Measurements from ENCODE around the gene PSD. TPM values are rescaled to one million over a fixed set of nuclear protein-coding genes. Genes with fewer than 3 reads are reported as not detected.
A peak's percentile ranks its signal among the peaks of the same experiment; 100 is the strongest.

The PSD gene
- total and polyA plus RNA-seq, 9 of the 15 experiments (the other 6 are each of a cell fraction or from before 2014, with no cell fraction given): 0.11 to 1.7 (median 0.54) TPM; not detected in 2

- TF ChIP-seq NRF1 (conservative IDR thresholded peaks at IDR 0.05 in 1 of 2, IDR thresholded peaks at IDR 0.05 in 1 of 2) (peak; percentile 79 to 82), DEAF1 (CRISPR knock-in tag; IDR thresholded peaks at IDR 0.05) (peak; percentile 31; the same call in 1 of the 2 replicates), RBM22 (IDR thresholded peaks at IDR 0.05; ENCODE audit: low read depth, low read length, poor library complexity, severe bottlenecking) (peak; percentile 48), TRIM24 (IDR thresholded peaks at IDR 0.05) (no peak), MNT (conservative IDR thresholded peaks at IDR 0.05) (peak; percentile 87 to 92), GABPA (tag; conservative IDR thresholded peaks at IDR 0.05; ENCODE audit: low read depth) (peak; percentile 71), NKRF (IDR thresholded peaks at IDR 0.05; ENCODE audit: borderline replicate concordance) (peak; percentile 78), ZNF184 (CRISPR knock-in tag; IDR thresholded peaks at IDR 0.05) (no peak), MYNN (IDR thresholded peaks at IDR 0.05) (no peak), MYNN (CRISPR knock-in tag; IDR thresholded peaks at IDR 0.05) (no peak), CTCF (IDR thresholded peaks at IDR 0.05 in 2 of 3, conservative IDR thresholded peaks at IDR 0.05 in 1 of 3; ENCODE audit: insufficient read depth in 2 of 3, low read depth in 1 of 3, low read length in 3 of 3) (peak in 1 of 3 experiments; percentile 95; a peak in 1 of 6 replicates), SAP30 (IDR thresholded peaks at IDR 0.05; ENCODE audit: borderline replicate concordance, insufficient read depth, low read depth, low read length, poor library complexity, severe bottlenecking) (peak; percentile 84), FOXK1 (CRISPR knock-in tag; IDR thresholded peaks at IDR 0.05; ENCODE audit: borderline replicate concordance) (no peak), ZEB2 (IDR thresholded peaks at IDR 0.05) (peak; percentile 56; the same call in 1 of the 2 replicates), GABPB2 (CRISPR knock-in tag; conservative IDR thresholded peaks at IDR 0.05) (no peak), ZBTB5 (IDR thresholded peaks at IDR 0.05) (peak; percentile 32; the same call in 1 of the 2 replicates), POLR2A (conservative IDR thresholded peaks at IDR 0.05) (peak; percentile 59; the same call in 1 of the 2 replicates), MCM3 (IDR thresholded peaks at IDR 0.05) (no peak), CREM (IDR thresholded peaks at IDR 0.05; ENCODE audit: low read depth) (peak; percentile 95), ZBTB17 (CRISPR knock-in tag; IDR thresholded peaks at IDR 0.05) (0 out of 2 replicates have a peak, but pooled peaks have one; percentile 41)
These were observed 24.3 kb downstream of the PSD start (continued) for GRCh38 chr10:102394079-102394800.
